Liver (tissue), 9 donors: ENCODE results near the gene SRRM2. TPM values are rescaled to one million over a fixed set of nuclear protein-coding genes. Genes with fewer than 3 reads are reported as not detected.

Source experiments
- DNase-seq: peaks from one replicate; pipeline ENCODE4 v3.0.0-alpha.2; 2017; ENCODE audit warnings: low spot score
- H3K27ac ChIP-seq, 2 donors: one replicate each; pipeline ENCODE4 v1.7.0; 2013; ENCODE audit warnings: inconsistent platforms in 2 of 2, low read length in 2 of 2, control low read depth in 1 of 2, low read depth in 1 of 2, mild to moderate bottlenecking in 1 of 2
- H3K27me3 ChIP-seq, 4 donors: one replicate each; pipeline versions ENCODE4 v1.6.1 to v1.7.0; 2013; ENCODE audit warnings: low read length in 3 of 4, inconsistent platforms in 1 of 4, mild to moderate bottlenecking in 1 of 4, moderate library complexity in 1 of 4; ENCODE audit not compliant: control insufficient read depth in 4 of 4, insufficient read depth in 4 of 4
- H3K36me3 ChIP-seq, 4 donors: one replicate each; pipeline versions ENCODE4 v1.6.1 to v1.7.0; 2013; ENCODE audit warnings: low read length in 3 of 4, mild to moderate bottlenecking in 3 of 4, low read depth in 1 of 4, moderate library complexity in 1 of 4; ENCODE audit not compliant: control insufficient read depth in 4 of 4, insufficient read depth in 3 of 4
- H3K4me1 ChIP-seq, 4 donors: one replicate each; pipeline versions ENCODE4 v1.6.1 to v1.7.0; 2013; ENCODE audit warnings: low read length in 3 of 4, mild to moderate bottlenecking in 3 of 4, moderate library complexity in 1 of 4; ENCODE audit not compliant: control insufficient read depth in 4 of 4, insufficient read depth in 4 of 4
- H3K4me3 ChIP-seq, 3 donors: one replicate each; pipeline versions ENCODE4 v1.6.1 to v1.7.0; 2013; ENCODE audit warnings: low read length in 3 of 3, control low read depth in 1 of 3, low read depth in 1 of 3, mild to moderate bottlenecking in 1 of 3
- H3K9ac ChIP-seq, 2 donors: one replicate each; pipeline ENCODE4 v1.7.0; 2013; ENCODE audit warnings: low read length in 2 of 2, mild to moderate bottlenecking in 2 of 2, moderate library complexity in 2 of 2, control low read depth in 1 of 2, low read depth in 1 of 2
- H3K9me3 ChIP-seq, 4 donors: one replicate each; pipeline versions ENCODE4 v1.6.1 to v1.7.0; 2013; ENCODE audit warnings: low read length in 3 of 4; ENCODE audit not compliant: control insufficient read depth in 4 of 4
- CTCF ChIP-seq: fragments of 150-350 bp; IDR thresholded peaks from 2 replicates; pipeline ENCODE4 v1.5.1; 2017; ENCODE audit warnings: improper control_type of control experiment, low read depth, low read length; ENCODE audit not compliant: missing input control
- EGR1 ChIP-seq, 2 donors: IDR thresholded peaks; 2 replicates each; pipeline ENCODE4 v1.6.1; 2016 to 2018; ENCODE audit warnings: antibody characterized with exemption in 2 of 2, low read depth in 2 of 2
- FOXA1 ChIP-seq: IDR thresholded peaks from 2 replicates; pipeline ENCODE4 v1.6.1; 2016; ENCODE audit warnings: antibody characterized with exemption
- FOXA2 ChIP-seq: IDR thresholded peaks from 2 replicates; pipeline ENCODE4 v1.6.1; 2016; ENCODE audit warnings: antibody characterized with exemption
- GABPA ChIP-seq, 2 donors: IDR thresholded peaks in 1 of 2; conservative IDR thresholded peaks in 1 of 2; 2 replicates each; pipeline ENCODE4 v1.6.1; 2016; ENCODE audit warnings: antibody characterized with exemption in 2 of 2, mild to moderate bottlenecking in 1 of 2, moderate library complexity in 1 of 2
- HNF4A ChIP-seq, 2 donors: conservative IDR thresholded peaks; 2 replicates each; pipeline ENCODE4 v1.6.1; 2016; ENCODE audit warnings: antibody characterized with exemption in 2 of 2, mild to moderate bottlenecking in 2 of 2
- HNF4G ChIP-seq: IDR thresholded peaks from 2 replicates; pipeline ENCODE4 v1.6.1; 2016; ENCODE audit warnings: antibody characterized with exemption
- JUND ChIP-seq, 2 donors: IDR thresholded peaks; 2 replicates each; pipeline ENCODE4 v1.6.1; 2016; ENCODE audit warnings: antibody characterized with exemption in 2 of 2
- MAX ChIP-seq: IDR thresholded peaks from 2 replicates; pipeline ENCODE4 v1.6.1; 2016; ENCODE audit warnings: antibody characterized with exemption
- NR2F2 ChIP-seq: IDR thresholded peaks from 2 replicates; pipeline ENCODE4 v1.6.1; 2016; ENCODE audit warnings: antibody characterized with exemption
- RAD21 ChIP-seq, 2 donors: IDR thresholded peaks; 2 replicates each; pipeline ENCODE4 v1.6.1; 2016; ENCODE audit warnings: antibody characterized with exemption in 2 of 2, mild to moderate bottlenecking in 2 of 2
- RXRA ChIP-seq, 2 donors: IDR thresholded peaks; 2 replicates each; pipeline ENCODE4 v1.6.1; 2017 to 2018; ENCODE audit warnings: antibody characterized with exemption in 2 of 2, mild to moderate bottlenecking in 1 of 2
- SP1 ChIP-seq: IDR thresholded peaks from 2 replicates; pipeline ENCODE4 v1.6.1; 2018; ENCODE audit warnings: antibody characterized with exemption, mild to moderate bottlenecking
- TAF1 ChIP-seq: conservative IDR thresholded peaks from 2 replicates; pipeline ENCODE4 v1.6.1; 2016; ENCODE audit warnings: antibody characterized with exemption, mild to moderate bottlenecking
- YY1 ChIP-seq: IDR thresholded peaks from 2 replicates; pipeline ENCODE4 v1.6.1; 2016; ENCODE audit warnings: antibody characterized with exemption, mild to moderate bottlenecking
- ZBTB33 ChIP-seq: IDR thresholded peaks from 2 replicates; pipeline ENCODE4 v1.6.1; 2016; ENCODE audit warnings: antibody characterized with exemption
- WGBS: extraction: QIAGEN DNeasy Blood & Tissue Kit; methylation state at CpG from one replicate; pipeline ENCODE4 v1.1.7; 2013; 5-methylcytosine and 5-hydroxymethylcytosine counted together
- polyA plus RNA-seq, 2 donors: library from polyadenylated mRNA; stranded (reverse) in 1 of 2; unstranded in 1 of 2; fragments of 200-250 nt in 1 of 2; fragments of >200 nt in 1 of 2; fragmentation: Nextera tagmentation in 1 of 2; extraction: Ambion mirVana in 1 of 2; gene quantifications; one replicate each; pipeline versions ENCODE4 v1.2.1 to v1.2.3, GENCODE V29; 2013 to 2015
- total RNA-seq, 2 donors: library from RNA; depleted of rRNA; stranded (reverse); fragments of >200 nt; gene quantifications; one replicate each; pipeline ENCODE4 v1.2.3, GENCODE V29; 2014
- TF ChIP-seq, protein P1 (sequence below): IDR thresholded peaks from 2 replicates; pipeline ENCODE4 v1.6.1; 2016; ENCODE audit warnings: antibody characterized with exemption
- donor health status: healthy.
- donor health status: healthy.
- donor health status: healthy.
- donor health status: healthy.
- donor health status: healthy.

SRRM2 gene
- total and polyA plus RNA-seq, 4 donors = 84.8 to 199 (median 133) TPM

DNA sequence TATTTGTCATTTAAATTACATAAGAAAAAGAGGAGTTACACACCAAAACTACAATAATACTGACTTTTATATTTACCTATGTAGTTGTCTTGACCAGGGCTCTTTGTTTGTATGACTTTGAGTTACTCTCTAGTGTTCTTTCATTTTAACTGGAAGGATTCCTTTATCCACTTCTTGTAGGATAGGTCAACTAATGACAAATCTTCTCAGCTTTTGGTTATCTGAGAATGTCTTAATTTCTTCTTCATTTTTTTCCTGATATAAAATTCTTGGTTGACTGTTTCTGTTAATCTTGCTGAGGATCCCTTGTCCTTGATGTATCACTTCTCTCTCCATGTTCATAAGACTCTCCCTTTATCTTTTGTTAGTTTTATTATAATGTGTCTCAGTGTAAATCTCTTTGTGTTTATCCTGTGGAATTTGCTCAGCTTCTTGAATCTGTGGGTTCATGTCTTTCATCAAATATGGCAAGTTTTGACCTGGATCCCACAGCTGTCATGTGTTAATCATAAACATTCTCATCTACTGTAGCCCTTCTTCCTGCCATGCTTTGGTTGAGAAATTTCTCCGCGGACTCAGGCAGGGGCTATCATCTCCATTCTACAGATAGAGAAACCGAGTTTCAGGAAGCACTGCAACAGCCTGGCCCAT is 51.2 kb downstream of the SRRM2 start:
- no peaks in the 10 kb centered on the region for H3K27me3 ChIP-seq
- WGBS = 77% methylated on average over 3 of the region's 3 CpGs
- peaks cover 0 to 10% (median 5%) of the 10 kb centered on the region in 4 donors for H3K9me3 ChIP-seq
- H3K27ac ChIP-seq = no peak overlapping the region
- no peaks in the 10 kb centered on the region for H3K4me1 ChIP-seq
- TF ChIP-seq, protein P1, sequence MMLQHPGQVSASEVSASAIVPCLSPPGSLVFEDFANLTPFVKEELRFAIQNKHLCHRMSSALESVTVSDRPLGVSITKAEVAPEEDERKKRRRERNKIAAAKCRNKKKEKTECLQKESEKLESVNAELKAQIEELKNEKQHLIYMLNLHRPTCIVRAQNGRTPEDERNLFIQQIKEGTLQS = no peak
- TF ChIP-seq FOXA2 (no peak), EGR1 (IDR thresholded peaks at IDR 0.05; ENCODE audit: low read depth in 2 of 2) (no peak), ZBTB33 (no peak), FOXA1 (no peak)
- no peaks in the 10 kb centered on the region for H3K36me3 ChIP-seq
- DNase-seq = no peak
- H3K4me3 ChIP-seq = no peak overlapping the region
- no peak overlapping the region for H3K9ac ChIP-seq

GRCh38 chr16:2804728-2805127 is 52.3 kb downstream of the SRRM2 start:
- Histone ChIP-seq H3K27me3 (no peaks in the 10 kb centered on the region), H3K36me3 (no peaks in the 10 kb centered on the region), H3K4me3 (no peak overlapping the region), H3K27ac (no peak overlapping the region), H3K9ac (no peak overlapping the region), H3K9me3 (peaks cover 0 to 10% (median 5%) of the 10 kb centered on the region in 4 donors), H3K4me1 (no peaks in the 10 kb centered on the region)
- 90% methylated on average over 4 of the region's 4 CpGs for WGBS
- TF ChIP-seq JUND (IDR thresholded peaks at IDR 0.05) (no peak), RXRA (IDR thresholded peaks at IDR 0.05) (no peak), FOXA2 (no peak), NR2F2 (no peak)
- TF ChIP-seq, protein P1 = no peak
- DNase-seq = no peak

DNA sequence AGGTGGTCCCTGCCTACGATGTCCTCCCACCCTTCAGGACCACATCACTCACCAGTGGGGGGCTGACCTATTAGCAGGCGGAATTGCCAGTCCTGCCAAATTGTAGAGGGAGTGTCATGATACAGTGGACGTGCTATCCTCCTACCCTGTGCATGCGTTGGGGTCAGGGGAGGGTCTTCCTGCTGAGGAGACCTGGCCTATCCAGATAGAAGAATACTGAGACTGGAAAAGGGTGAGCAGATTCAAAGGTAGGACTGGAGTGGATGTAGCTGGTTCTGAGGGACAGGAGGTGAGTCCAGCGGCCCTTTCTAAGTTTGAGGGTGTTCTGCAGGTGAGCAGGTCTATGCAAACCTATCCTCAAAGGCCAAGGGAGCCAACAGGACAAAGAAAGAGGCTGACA is 53.8 kb downstream of the SRRM2 start:
- no peak overlapping the region for H3K9ac ChIP-seq
- H3K27ac ChIP-seq = no peak overlapping the region
- no peaks in the 10 kb centered on the region for H3K4me1 ChIP-seq
- no peak overlapping the region for H3K4me3 ChIP-seq
- WGBS = 77% methylated on average over 5 of the region's 5 CpGs
- no peak for DNase-seq
- H3K36me3 ChIP-seq = no peaks in the 10 kb centered on the region
- H3K27me3 ChIP-seq = no peaks in the 10 kb centered on the region
- peaks cover 0 to 10% (median 5%) of the 10 kb centered on the region in 4 donors for H3K9me3 ChIP-seq
- TF ChIP-seq, protein P1 = no peak
- TF ChIP-seq FOXA2 = no peak
- TF ChIP-seq RXRA (IDR thresholded peaks at IDR 0.05) = no peak
- TF ChIP-seq YY1 = no peak
- no peak for TF ChIP-seq GABPA (IDR thresholded peaks at IDR 0.05 in 1 of 2, conservative IDR thresholded peaks at IDR 0.05 in 1 of 2)
- TF ChIP-seq ZBTB33 = no peak
- TF ChIP-seq NR2F2 = no peak
- TF ChIP-seq HNF4G = no peak
- TF ChIP-seq TAF1 = no peak
- no peak for TF ChIP-seq CTCF
- no peak for TF ChIP-seq RAD21 (IDR thresholded peaks at IDR 0.05)
- TF ChIP-seq MAX = no peak
- no peak for TF ChIP-seq HNF4A (conservative IDR thresholded peaks at IDR 0.05)
- TF ChIP-seq SP1 = no peak
- no peak for TF ChIP-seq JUND (IDR thresholded peaks at IDR 0.05)
